Caco-2 (cell line): Measurements from ENCODE around the gene PLEKHA4. TPM values are rescaled to one million over a fixed set of nuclear protein-coding genes. Genes with fewer than 3 reads are reported as not detected.
A peak's percentile ranks its signal among the peaks of the same experiment; 100 is the strongest.
"Not testable (repeated sequence)": the region's sequence is repeated elsewhere in the genome, so short reads cannot be mapped to it uniquely, and the experiment has no call there.

Experiments
- BruUV-seq: library from RNA; stranded (reverse); fragments of 400-500 nt; replicated peaks from 2 replicates; lab custom pipeline; 2021; lab: Mats Ljungman, UMichigan
- CTCF ChIA-PET: fragments of 300-600 bp; sonication (Branson Sonifier 250); formaldehyde crosslinking; loops from one replicate; lab custom pipeline; 2022; ENCODE audit warnings: antibody characterized with exemption; lab: Charles Lee
- POLR2A ChIA-PET: fragments of 300-600 bp; sonication (Branson Sonifier 250); formaldehyde crosslinking; loops from one replicate; lab custom pipeline; 2022; ENCODE audit warnings: antibody characterized with exemption; lab: Charles Lee
- DNase-seq, 2 experiments: peaks; one replicate each; pipeline versions ENCODE4 v3.0.0 to v3.0.0-alpha.2; 2020 to 2022
- H3K27me3 ChIP-seq: replicated peaks from 2 replicates; pipeline ENCODE4 v1.6.0; 2011; ENCODE audit warnings: low read length; ENCODE audit not compliant: control insufficient read depth, insufficient read depth
- H3K36me3 ChIP-seq: 2 replicates; pipeline ENCODE4 v1.5.1; 2011; ENCODE audit warnings: low read length; ENCODE audit not compliant: control insufficient read depth, insufficient read depth
- H3K4me1 ChIP-seq: fragments of 250-450 bp; sonication (Bioruptor Pico); 2 replicates; pipeline ENCODE4 v1.5.1; 2020; ENCODE audit warnings: mild to moderate bottlenecking
- H3K4me3 ChIP-seq: 2 replicates; pipeline ENCODE4 v1.5.1; 2011; ENCODE audit warnings: low read depth, mild to moderate bottlenecking, control low read depth, low read length
- H3K9me3 ChIP-seq: fragments of 250-450 bp; sonication (Bioruptor Pico); 2 replicates; pipeline ENCODE4 v1.5.1; 2020; ENCODE audit warnings: mild to moderate bottlenecking, moderate library complexity
- H3K27ac Mint-ChIP-seq: one replicate; pipeline ENCODE4 v1.8.0; 2022; ENCODE audit warnings: mixed read lengths; ENCODE audit not compliant: unreplicated experiment
- H3K27me3 Mint-ChIP-seq: one replicate; pipeline ENCODE4 v1.8.0; 2022; ENCODE audit warnings: mixed read lengths; ENCODE audit not compliant: insufficient read depth, unreplicated experiment
- H3K36me3 Mint-ChIP-seq: one replicate; pipeline ENCODE4 v1.8.0; 2022; ENCODE audit warnings: mild to moderate bottlenecking, mixed read lengths; ENCODE audit not compliant: insufficient read depth, unreplicated experiment
- H3K4me1 Mint-ChIP-seq: one replicate; pipeline ENCODE4 v1.8.0; 2022; ENCODE audit warnings: low read depth, mixed read lengths; ENCODE audit not compliant: unreplicated experiment
- H3K4me3 Mint-ChIP-seq: one replicate; pipeline ENCODE4 v1.8.0; 2022; ENCODE audit warnings: mild to moderate bottlenecking, moderate library complexity, mixed read lengths; ENCODE audit not compliant: unreplicated experiment
- H3K9me3 Mint-ChIP-seq: one replicate; pipeline ENCODE4 v1.8.0; 2022; ENCODE audit warnings: mixed read lengths; ENCODE audit not compliant: unreplicated experiment
- CTCF ChIP-seq, 2 experiments: fragments of 200-600 bp in 1 of 2; IDR thresholded peaks; 1 replicate in 1 of 2; 2 replicates in 1 of 2; pipeline versions ENCODE4 v1.5.1 to v1.8.0; 2011 to 2022; ENCODE audit warnings: antibody characterized with exemption in 1 of 2, control low read depth in 1 of 2, inconsistent platforms in 1 of 2, low read depth in 1 of 2, low read length in 1 of 2, mild to moderate bottlenecking in 1 of 2, moderate library complexity in 1 of 2; ENCODE audit not compliant: insufficient read depth in 1 of 2, severe bottlenecking in 1 of 2, unreplicated experiment in 1 of 2
- intact Hi-C: fragments of 100-400 bp; cut with micrococcal nuclease; formaldehyde crosslinking; loops from one replicate; pipeline ENCODE4 v1.10.0; 2022; ENCODE audit not compliant: unreplicated experiment
- total RNA-seq: library from RNA; stranded (reverse); gene quantifications from 2 replicates; pipeline ENCODE4 v1.2.3, GENCODE V29; 2022

The PLEKHA4 gene
- total RNA-seq, 1 experiment from 2014 or later = 3.9 TPM

DNA sequence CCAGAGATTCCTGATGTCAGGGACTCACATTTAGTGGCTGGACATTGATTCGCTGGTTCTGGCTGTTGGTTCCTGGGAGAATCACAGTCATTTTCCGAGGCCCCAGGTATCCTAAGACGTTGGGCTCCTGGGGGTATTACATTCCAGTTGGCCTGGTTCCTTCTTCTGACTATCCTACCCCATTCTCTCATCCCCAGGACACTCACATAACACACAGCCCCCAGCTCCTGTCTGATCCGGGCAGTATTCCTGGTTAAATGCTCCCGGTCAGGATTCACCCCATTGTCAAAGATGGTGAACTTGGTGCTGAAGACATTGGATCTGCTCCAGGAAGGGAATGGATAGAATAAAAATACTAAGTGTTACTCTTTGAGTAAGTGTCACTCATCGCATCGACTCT, 15.3 kb upstream of the PLEKHA4 start:
- DNase-seq = no peak
- H3K4me3 Mint-ChIP-seq = no peak overlapping the region
- H3K36me3 Mint-ChIP-seq = peaks cover 28% of the 10 kb centered on the region
- ChIA-PET CTCF (no interaction called here), POLR2A (no interaction called here)
- Histone ChIP-seq H3K4me1 (peaks cover 16% of the 10 kb centered on the region), H3K36me3 (no peaks in the 10 kb centered on the region), H3K4me3 (no peak overlapping the region), H3K27me3 (no peaks in the 10 kb centered on the region), H3K9me3 (no peaks in the 10 kb centered on the region)
- no peaks in the 10 kb centered on the region for H3K27me3 Mint-ChIP-seq
- H3K27ac Mint-ChIP-seq = peak overlapping the region; percentile 8
- peaks cover 13% of the 10 kb centered on the region for H3K4me1 Mint-ChIP-seq
- BruUV-seq = no TSS peak
- no peaks in the 10 kb centered on the region for H3K9me3 Mint-ChIP-seq
- intact Hi-C loops = no loop called here
- no peak for TF ChIP-seq CTCF (IDR thresholded peaks at IDR 0.05; ENCODE audit: insufficient read depth in 1 of 2, low read depth in 1 of 2, low read length in 1 of 2, severe bottlenecking in 1 of 2, unreplicated experiment in 1 of 2)

DNA sequence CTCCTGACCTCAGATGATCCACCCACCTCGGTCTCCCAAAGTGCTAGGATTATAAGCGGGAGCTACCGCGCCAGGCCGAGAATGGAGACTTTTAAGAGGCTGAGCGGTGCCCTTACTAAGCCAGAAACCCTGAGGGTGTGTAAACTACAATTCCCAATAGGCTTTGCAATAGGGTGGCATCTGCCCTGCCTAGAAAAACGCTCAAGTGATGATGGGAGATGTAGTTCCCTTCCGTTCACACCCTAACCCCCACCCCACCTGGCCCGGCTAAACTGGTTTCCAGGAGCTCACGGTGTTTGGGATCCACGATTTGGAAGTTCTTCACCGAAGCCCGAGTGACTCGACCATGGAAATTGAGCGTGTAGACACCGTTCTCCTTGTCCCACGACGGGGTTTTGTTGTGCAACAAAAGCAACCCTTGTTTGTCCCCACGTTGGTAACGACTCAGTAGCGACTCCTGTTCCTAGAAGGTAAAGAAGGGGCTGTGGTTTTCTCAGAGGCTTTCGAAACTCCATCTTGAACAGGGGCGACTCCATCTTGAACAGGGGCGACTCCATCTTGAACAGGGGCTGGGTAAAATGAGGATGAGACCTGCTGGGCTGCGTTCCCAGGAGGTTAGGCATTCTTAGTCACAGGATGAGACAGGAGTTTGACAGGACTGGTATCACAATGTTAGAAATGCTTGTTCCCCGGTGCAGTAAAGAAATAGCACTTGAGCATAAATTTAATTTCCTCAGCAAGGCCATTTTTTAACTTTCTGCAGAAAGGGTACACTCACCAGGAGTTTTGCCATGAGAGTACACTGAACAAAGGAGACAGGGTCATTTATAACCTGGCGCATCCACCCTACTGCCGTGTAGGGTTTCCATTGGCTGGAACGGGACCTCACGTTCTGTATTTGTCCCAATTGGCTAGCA, 13.6 kb upstream of the PLEKHA4 start:
- H3K4me1 ChIP-seq = peaks cover 22% of the 10 kb centered on the region
- H3K4me3 Mint-ChIP-seq = no peak overlapping the region
- BruUV-seq = no TSS peak
- H3K4me1 Mint-ChIP-seq = peaks cover 5% of the 10 kb centered on the region
- H3K36me3 Mint-ChIP-seq = peaks cover 40% of the 10 kb centered on the region
- H3K9me3 Mint-ChIP-seq = no peaks in the 10 kb centered on the region
- peak; percentile 52 to 61 for DNase-seq
- TF ChIP-seq CTCF (IDR thresholded peaks at IDR 0.05; ENCODE audit: insufficient read depth in 1 of 2, low read depth in 1 of 2, low read length in 1 of 2, severe bottlenecking in 1 of 2, unreplicated experiment in 1 of 2) = no peak
- peaks cover 2% of the 10 kb centered on the region; the same call in 1 of the 2 replicates for H3K36me3 ChIP-seq
- H3K27me3 Mint-ChIP-seq = no peaks in the 10 kb centered on the region
- ChIA-PET CTCF (no interaction called here), POLR2A (interaction anchor here (0.6 to 0.7 kb wide), 2 partner anchors 11 to 84 kb away, joined by 3 read pairs; no protein-coding TSS in a partner anchor)
- H3K27me3 ChIP-seq = no peaks in the 10 kb centered on the region
- H3K4me3 ChIP-seq = no peak overlapping the region
- no peak overlapping the region for H3K27ac Mint-ChIP-seq
- intact Hi-C loops = no loop called here
- no peaks in the 10 kb centered on the region for H3K9me3 ChIP-seq

- H3K36me3 Mint-ChIP-seq = peaks cover 63% of the 10 kb centered on the region
- H3K9me3 Mint-ChIP-seq, H3K27ac Mint-ChIP-seq, H3K27me3 Mint-ChIP-seq, POLR2A ChIA-PET, H3K4me3 ChIP-seq, DNase-seq, H3K9me3 ChIP-seq, H3K4me3 Mint-ChIP-seq, intact Hi-C loops, BruUV-seq, H3K27me3 ChIP-seq, H3K36me3 ChIP-seq: not testable (repeated sequence)
- peaks cover 13% of the 10 kb centered on the region for H3K4me1 Mint-ChIP-seq
- peaks cover 42% of the 10 kb centered on the region for H3K4me1 ChIP-seq
- CTCF ChIA-PET = interaction anchor here (0.7 kb wide), 1 partner anchor 90 kb away, joined by 5 read pairs; no protein-coding TSS in a partner anchor
These were observed 11.3 kb upstream of the PLEKHA4 start for GRCh38 chr19:48879696-48880095.
